ENCODE results near the gene ACSL6.

ACSL6 gene

GRCh38 chr5:132049093-132049492, 37.6 kb upstream of the ACSL6 start:
- DNase-seq (ENCODE audit: low read depth): no peak

- no peak for DNase-seq (ENCODE audit: low read depth)
Observed at GRCh38 chr5:132046880-132047299, 35.4 kb upstream of the ACSL6 start.

- no peak for DNase-seq (ENCODE audit: low read depth)
Observed at GRCh38 chr5:132044207-132044606, 32.7 kb upstream of the ACSL6 start.

- DNase-seq (ENCODE audit: low read depth): no peak
Observed at GRCh38 chr5:132037353-132037752, 25.9 kb upstream of the ACSL6 start.

GRCh38 chr5:132033122-132033521, 21.7 kb upstream of the ACSL6 start:
- DNase-seq (ENCODE audit: low read depth): no peak

- no peak for DNase-seq (ENCODE audit: low read depth)
Observed at GRCh38 chr5:132032196-132032595, 20.7 kb upstream of the ACSL6 start.

- DNase-seq (ENCODE audit: low read depth): no peak
Observed at GRCh38 chr5:132030610-132031009, 19.2 kb upstream of the ACSL6 start.

GRCh38 chr5:132029609-132030330, 18.3 kb upstream of the ACSL6 start:
- DNase-seq (ENCODE audit: low read depth): no peak

GRCh38 chr5:132027027-132027426, 15.6 kb upstream of the ACSL6 start:
- no peak for DNase-seq (ENCODE audit: low read depth)

- DNase-seq (ENCODE audit: low read depth): no peak
Observed at GRCh38 chr5:132026516-132027008, 15.1 kb upstream of the ACSL6 start.

- no peak for DNase-seq (ENCODE audit: low read depth)
Observed at GRCh38 chr5:132025403-132025971, 14.0 kb upstream of the ACSL6 start.

- DNase-seq (ENCODE audit: low read depth): no peak
Observed at GRCh38 chr5:132024789-132025402, 13.4 kb upstream of the ACSL6 start.

- no peak for DNase-seq (ENCODE audit: low read depth)
Observed at GRCh38 chr5:132024117-132024435, 12.6 kb upstream of the ACSL6 start.

GRCh38 chr5:132023258-132024116, 12.0 kb upstream of the ACSL6 start:
- no peak for DNase-seq (ENCODE audit: low read depth)

GRCh38 chr5:132022737-132023136, 11.3 kb upstream of the ACSL6 start:
- DNase-seq (ENCODE audit: low read depth): no peak

- DNase-seq (ENCODE audit: low read depth): no peak
Observed at GRCh38 chr5:132021654-132022053, 10.2 kb upstream of the ACSL6 start.

- DNase-seq (ENCODE audit: low read depth): no peak
Observed at GRCh38 chr5:132020568-132021339, 9.3 kb upstream of the ACSL6 start.

- DNase-seq (ENCODE audit: low read depth): no peak
Observed at GRCh38 chr5:132019857-132020555, 8.5 kb upstream of the ACSL6 start.

GRCh38 chr5:132019337-132019736, 7.9 kb upstream of the ACSL6 start:
- DNase-seq (ENCODE audit: low read depth): no peak

- no peak for DNase-seq (ENCODE audit: low read depth)
Observed at GRCh38 chr5:132017738-132018625, 6.5 kb upstream of the ACSL6 start.

Measured in GM04503 (cell line).